Measurements from ENCODE around the gene DPP4. TPM values are rescaled to one million over a fixed set of nuclear protein-coding genes. Genes with fewer than 3 reads are reported as not detected.
"Not testable (repeated sequence)": the region's sequence is repeated elsewhere in the genome, so short reads cannot be mapped to it uniquely, and the experiment has no call there.

The DPP4 gene
- total RNA-seq, 1 donor from 2014 or later, result 55.9 TPM

DNA sequence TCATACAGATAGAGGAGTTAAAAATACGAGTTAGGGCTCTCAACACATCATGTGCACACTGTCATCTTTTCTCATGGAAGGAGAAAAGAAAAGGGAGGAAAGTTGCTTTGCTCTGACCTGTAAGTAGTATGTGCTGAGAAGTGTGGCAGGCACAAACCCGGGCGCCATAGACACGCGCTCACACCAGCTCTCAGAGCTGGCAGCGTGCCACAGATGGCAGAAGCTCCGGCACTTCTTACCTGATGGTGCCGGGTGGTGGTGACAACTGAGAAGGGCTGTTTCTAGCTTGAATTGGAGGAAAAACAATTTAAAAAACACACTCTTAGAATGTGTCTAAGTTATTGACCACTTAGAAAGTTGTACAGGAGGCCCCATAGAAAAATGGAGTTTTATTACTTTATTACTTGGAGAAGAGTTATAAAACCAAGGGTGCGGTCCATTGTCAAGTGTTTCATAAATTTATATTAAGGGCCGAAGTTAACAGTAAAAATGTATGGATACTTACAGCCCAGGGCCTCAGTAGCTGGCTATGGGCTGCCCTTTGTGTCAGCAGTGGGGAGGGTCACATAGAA, 92.2 kb downstream of the DPP4 start:
- no peak for DNase-seq (ENCODE audit: extremely low spot score, unreplicated experiment)
- Mint-ChIP-seq H3K9me3 (no peaks in the 10 kb centered on the region), H3K36me3 (no peaks in the 10 kb centered on the region), H3K27ac (no peak overlapping the region), H3K27me3 (no peaks in the 10 kb centered on the region), H3K4me1 (ENCODE audit: unreplicated experiment) (no peaks in the 10 kb centered on the region), H3K4me3 (no peak overlapping the region)
- TF ChIP-seq, protein P1, sequence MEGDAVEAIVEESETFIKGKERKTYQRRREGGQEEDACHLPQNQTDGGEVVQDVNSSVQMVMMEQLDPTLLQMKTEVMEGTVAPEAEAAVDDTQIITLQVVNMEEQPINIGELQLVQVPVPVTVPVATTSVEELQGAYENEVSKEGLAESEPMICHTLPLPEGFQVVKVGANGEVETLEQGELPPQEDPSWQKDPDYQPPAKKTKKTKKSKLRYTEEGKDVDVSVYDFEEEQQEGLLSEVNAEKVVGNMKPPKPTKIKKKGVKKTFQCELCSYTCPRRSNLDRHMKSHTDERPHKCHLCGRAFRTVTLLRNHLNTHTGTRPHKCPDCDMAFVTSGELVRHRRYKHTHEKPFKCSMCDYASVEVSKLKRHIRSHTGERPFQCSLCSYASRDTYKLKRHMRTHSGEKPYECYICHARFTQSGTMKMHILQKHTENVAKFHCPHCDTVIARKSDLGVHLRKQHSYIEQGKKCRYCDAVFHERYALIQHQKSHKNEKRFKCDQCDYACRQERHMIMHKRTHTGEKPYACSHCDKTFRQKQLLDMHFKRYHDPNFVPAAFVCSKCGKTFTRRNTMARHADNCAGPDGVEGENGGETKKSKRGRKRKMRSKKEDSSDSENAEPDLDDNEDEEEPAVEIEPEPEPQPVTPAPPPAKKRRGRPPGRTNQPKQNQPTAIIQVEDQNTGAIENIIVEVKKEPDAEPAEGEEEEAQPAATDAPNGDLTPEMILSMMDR (conservative IDR thresholded peaks at IDR 0.05), result no peak

DNA sequence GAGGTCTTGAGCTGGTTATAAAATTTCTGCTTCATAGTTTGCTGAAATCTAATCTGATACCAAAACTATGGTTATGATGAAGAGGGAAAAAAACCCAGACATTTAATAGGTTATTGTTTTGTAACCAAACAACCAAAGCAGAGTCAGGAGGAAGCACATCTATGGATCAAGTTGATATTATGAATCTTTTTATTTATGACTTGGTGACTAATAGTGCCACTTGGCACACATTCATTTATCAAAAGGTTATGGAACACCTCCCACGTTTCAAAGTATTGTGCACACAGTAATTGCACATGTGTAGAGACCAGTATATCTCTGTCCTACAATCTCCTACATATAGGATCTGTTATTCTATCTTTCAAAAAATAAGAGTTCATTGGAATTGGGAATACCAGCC, 93.0 kb downstream of the DPP4 start:
- Mint-ChIP-seq H3K27me3 (no peaks in the 10 kb centered on the region), H3K36me3 (no peaks in the 10 kb centered on the region), H3K4me3 (no peak overlapping the region), H3K4me1 (ENCODE audit: unreplicated experiment) (no peaks in the 10 kb centered on the region), H3K27ac (no peak overlapping the region), H3K9me3 (no peaks in the 10 kb centered on the region)
- no peak for DNase-seq (ENCODE audit: extremely low spot score, unreplicated experiment)
- TF ChIP-seq, protein P1 (conservative IDR thresholded peaks at IDR 0.05), result no peak

DNA sequence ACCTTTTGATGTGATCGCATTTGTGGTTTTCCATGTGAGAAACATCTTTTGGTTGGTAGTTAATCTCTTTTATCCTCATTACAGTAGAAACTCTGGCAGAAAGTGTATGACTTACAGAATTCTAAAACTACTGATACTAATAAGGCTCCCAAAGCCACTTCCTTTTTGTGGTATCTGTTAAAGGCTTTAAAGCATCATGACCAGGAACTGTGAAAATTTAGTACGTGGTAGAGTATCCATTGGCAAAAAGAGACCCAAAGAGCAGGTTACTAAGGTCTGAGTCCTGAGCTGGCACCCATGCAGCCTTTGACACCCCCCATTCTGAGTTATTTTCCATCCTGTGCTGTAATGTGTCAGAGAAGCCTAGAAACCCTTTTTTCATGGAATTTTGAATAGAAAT, 94.5 kb downstream of the DPP4 start:
- no peaks in the 10 kb centered on the region for H3K36me3 Mint-ChIP-seq
- no peaks in the 10 kb centered on the region for H3K4me1 Mint-ChIP-seq (ENCODE audit: unreplicated experiment)
- H3K4me3 Mint-ChIP-seq, result no peak overlapping the region
- no peak overlapping the region for H3K27ac Mint-ChIP-seq
- H3K9me3 Mint-ChIP-seq, result no peaks in the 10 kb centered on the region
- TF ChIP-seq, protein P1 (conservative IDR thresholded peaks at IDR 0.05), result no peak
- no peaks in the 10 kb centered on the region for H3K27me3 Mint-ChIP-seq
- DNase-seq (ENCODE audit: extremely low spot score, unreplicated experiment), result no peak

DNA sequence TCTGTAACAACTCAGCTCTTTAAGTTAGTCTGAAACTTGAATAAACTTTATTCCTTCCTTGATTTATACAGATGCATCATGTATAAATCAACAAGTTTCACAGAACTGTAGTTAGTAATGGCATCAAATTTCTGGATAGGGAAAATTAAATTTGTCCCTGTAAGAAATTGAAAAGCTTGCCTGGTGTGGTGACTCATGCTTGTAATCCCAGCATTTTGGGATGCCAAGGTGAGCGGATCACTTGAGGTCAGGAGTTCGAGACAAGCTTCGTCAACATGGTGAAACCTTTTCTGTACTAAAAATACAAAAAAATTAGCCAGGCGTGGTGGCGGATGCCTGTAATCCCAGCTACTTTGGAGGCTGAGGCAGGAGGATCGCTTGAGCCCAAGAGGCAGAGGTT, 96.1 kb downstream of the DPP4 start:
- not testable (repeated sequence) for DNase-seq (ENCODE audit: extremely low spot score, unreplicated experiment); H3K4me3 Mint-ChIP-seq; H3K27ac Mint-ChIP-seq; H3K27me3 Mint-ChIP-seq; H3K9me3 Mint-ChIP-seq; H3K36me3 Mint-ChIP-seq; H3K4me1 Mint-ChIP-seq (ENCODE audit: unreplicated experiment)

DNA sequence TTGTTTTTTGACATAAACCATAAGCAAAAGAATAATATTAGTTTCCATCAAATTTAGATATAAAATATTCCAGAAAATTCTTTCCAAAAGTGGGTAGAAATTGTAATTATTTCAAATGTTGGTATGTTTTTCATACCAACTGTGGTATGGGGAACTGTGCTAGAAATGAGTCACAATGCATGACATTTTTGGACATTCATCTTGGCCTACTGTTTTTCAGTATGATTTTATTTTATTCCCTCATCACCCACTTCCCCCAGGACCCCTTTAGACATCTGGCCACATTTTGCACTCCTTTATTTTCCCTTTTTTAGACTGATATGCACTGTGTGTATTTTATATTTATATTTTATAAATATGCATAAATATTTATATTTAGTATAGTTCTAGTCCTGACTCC, 97.1 kb downstream of the DPP4 start:
- no peaks in the 10 kb centered on the region for H3K9me3 Mint-ChIP-seq
- H3K36me3 Mint-ChIP-seq, result no peaks in the 10 kb centered on the region
- H3K4me3 Mint-ChIP-seq, result no peak overlapping the region
- no peak overlapping the region for H3K27ac Mint-ChIP-seq
- H3K27me3 Mint-ChIP-seq, result no peaks in the 10 kb centered on the region
- no peaks in the 10 kb centered on the region for H3K4me1 Mint-ChIP-seq (ENCODE audit: unreplicated experiment)
- TF ChIP-seq, protein P1 (conservative IDR thresholded peaks at IDR 0.05), result no peak
- no peak for DNase-seq (ENCODE audit: extremely low spot score, unreplicated experiment)

DNA sequence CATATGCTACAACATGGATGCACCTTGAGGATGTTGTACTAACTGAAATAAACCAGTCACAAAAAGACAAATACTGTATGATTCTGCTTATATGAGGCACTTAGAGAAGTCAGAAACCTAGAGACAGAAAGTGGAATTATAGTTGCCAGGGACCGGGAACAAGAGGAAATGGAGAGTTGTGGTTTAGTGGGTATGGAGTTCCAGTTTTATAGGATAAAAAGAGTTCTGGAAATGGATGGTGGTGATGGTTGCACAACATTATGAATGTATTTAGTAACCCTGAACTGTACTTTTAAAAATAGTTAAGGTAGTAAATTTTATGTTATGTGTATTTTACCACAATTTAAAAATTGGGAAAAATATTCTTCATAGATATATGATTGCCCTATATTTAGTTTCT, 97.7 kb downstream of the DPP4 start:
- no peak for DNase-seq (ENCODE audit: extremely low spot score, unreplicated experiment)
- Mint-ChIP-seq H3K27me3 (no peaks in the 10 kb centered on the region), H3K9me3 (no peaks in the 10 kb centered on the region), H3K4me1 (ENCODE audit: unreplicated experiment) (no peaks in the 10 kb centered on the region), H3K27ac (no peak overlapping the region), H3K36me3 (no peaks in the 10 kb centered on the region), H3K4me3 (no peak overlapping the region)
- TF ChIP-seq, protein P1 (conservative IDR thresholded peaks at IDR 0.05), result no peak
